ENCODE measurements around the gene SLC16A2.

GRCh38 chrX:74498924-74499323, 77.6 kb downstream of the SLC16A2 start:
- no peak for TF ChIP-seq CTCF (IDR thresholded peaks at IDR 0.05 in 4 of 5, conservative IDR thresholded peaks at IDR 0.05 in 1 of 5)
- TF ChIP-seq POLR2A (IDR thresholded peaks at IDR 0.05): no peak

Measured in gastrocnemius medialis (tissue), 4 donors.